AG09309 (cell line): ENCODE measurements around the gene APP.
A peak's percentile ranks its signal among the peaks of the same experiment; 100 is the strongest.

ENCODE experiments used
- DNase-seq: peaks from one replicate; pipeline ENCODE4 v3.0.0-alpha.2; 2010; ENCODE audit warnings: low read depth
- H3K4me3 ChIP-seq: 2 replicates; pipeline ENCODE4 v1.5.1; 2011; ENCODE audit warnings: mild to moderate bottlenecking, low read depth, low read length, moderate library complexity; ENCODE audit not compliant: control insufficient read depth
- CTCF ChIP-seq: IDR thresholded peaks from 2 replicates; pipeline ENCODE4 v1.5.1; 2011; ENCODE audit warnings: mild to moderate bottlenecking, low read depth, low read length, inconsistent platforms; ENCODE audit not compliant: insufficient read depth, control insufficient read depth; ENCODE audit errors: missing control alignments

Gene APP

GRCh38 chr21:26110715-26111114 lies 59.9 kb downstream of the APP start:
- TF ChIP-seq CTCF: no peak
- no peak overlapping the region for H3K4me3 ChIP-seq
- DNase-seq: no peak

GRCh38 chr21:26107429-26107828 lies 63.1 kb downstream of the APP start:
- DNase-seq: no peak
- TF ChIP-seq CTCF: no peak
- H3K4me3 ChIP-seq: no peak overlapping the region

GRCh38 chr21:26106562-26106961 lies 64.0 kb downstream of the APP start:
- H3K4me3 ChIP-seq: no peak overlapping the region
- DNase-seq: no peak
- no peak for TF ChIP-seq CTCF

GRCh38 chr21:26105819-26106218 lies 64.8 kb downstream of the APP start:
- no peak overlapping the region for H3K4me3 ChIP-seq
- DNase-seq: no peak
- no peak for TF ChIP-seq CTCF

GRCh38 chr21:26100573-26100972 lies 70.0 kb downstream of the APP start:
- no peak overlapping the region for H3K4me3 ChIP-seq
- DNase-seq: no peak
- no peak for TF ChIP-seq CTCF

GRCh38 chr21:26099610-26100219 lies 70.9 kb downstream of the APP start:
- peak; percentile 82 for DNase-seq
- H3K4me3 ChIP-seq: no peak overlapping the region
- TF ChIP-seq CTCF: no peak
